Gastrocnemius medialis (tissue), 4 donors: Measurements from ENCODE around the gene ANKRD27. TPM values are rescaled to one million over a fixed set of nuclear protein-coding genes. Genes with fewer than 3 reads are reported as not detected.
"Not testable (repeated sequence)": the region's sequence is repeated elsewhere in the genome, so short reads cannot be mapped to it uniquely, and the experiment has no call there.

Source experiments
- ATAC-seq, 2 donors: fragments of 150-250 bp; one replicate each; pipeline ENCODE4 v1.9.1; 2016
- DNase-seq, 2 donors: peaks; one replicate each; pipeline ENCODE4 v3.0.0-alpha.2; 2019
- H3K27ac ChIP-seq, 4 donors: fragments of 200-600 bp; sonication (generic); 1 replicate in 1 of 4; 2 replicates in 3 of 4; pipeline ENCODE4 v1.5.1; 2016 to 2018; ENCODE audit warnings: mild to moderate bottlenecking in 2 of 4, moderate library complexity in 1 of 4
- H3K27me3 ChIP-seq, 3 donors: fragments of 200-600 bp; sonication (generic) in 2 of 3; 1 replicate in 1 of 3; 2 replicates in 2 of 3; pipeline versions ENCODE4 v1.5.1 to v1.6.0; 2016 to 2019; ENCODE audit warnings: mild to moderate bottlenecking in 1 of 3, moderate library complexity in 1 of 3
- H3K36me3 ChIP-seq, 2 donors: fragments of 200-600 bp; sonication (generic) in 1 of 2; one replicate each; pipeline ENCODE4 v1.5.1; 2017 to 2018
- H3K4me1 ChIP-seq, 2 donors: fragments of 200-600 bp; sonication (generic) in 1 of 2; one replicate each; pipeline ENCODE4 v1.5.1; 2016 to 2017; ENCODE audit warnings: mild to moderate bottlenecking in 2 of 2
- H3K4me3 ChIP-seq, 4 donors: fragments of 200-600 bp; sonication (generic) in 3 of 4; 1 replicate in 1 of 4; 2 replicates in 3 of 4; pipeline ENCODE4 v1.5.1; 2016 to 2019; ENCODE audit warnings: mild to moderate bottlenecking in 2 of 4
- H3K9me3 ChIP-seq, 3 donors: fragments of 200-600 bp; sonication (generic) in 2 of 3; 1 replicate in 1 of 3; 2 replicates in 2 of 3; pipeline ENCODE4 v1.5.1; 2016 to 2019
- CTCF ChIP-seq, 5 experiments: fragments of 450-650 bp in 3 of 5; fragments of 200-600 bp in 2 of 5; sonication (generic) in 2 of 5; IDR thresholded peaks in 4 of 5; conservative IDR thresholded peaks in 1 of 5; 1 replicate in 4 of 5; 2 replicates in 1 of 5; pipeline ENCODE4 v1.5.1; 2016 to 2019; ENCODE audit warnings: antibody characterized with exemption in 5 of 5, mild to moderate bottlenecking in 3 of 5, moderate library complexity in 3 of 5
- POLR2A ChIP-seq, 2 donors: fragments of 450-650 bp; IDR thresholded peaks; one replicate each; pipeline ENCODE4 v1.6.1; 2017; ENCODE audit warnings: antibody characterized with exemption in 2 of 2, mild to moderate bottlenecking in 2 of 2, moderate library complexity in 2 of 2
- in situ Hi-C, 4 donors: fragments of 200-750 bp; cut with MboI; loops; one replicate each; pipeline versions ENCODE4 v1.15.0 to v1.8.0; 2017; ENCODE audit warnings: low sequenced_read_pairs in 4 of 4
- intact Hi-C: fragments of 100-400 bp; cut with DNase I; formaldehyde crosslinking; loops from one replicate; pipeline ENCODE4 v1.15.1; 2023; ENCODE audit warnings: low total_unique reads
- total RNA-seq, 4 donors: library from RNA; depleted of rRNA; stranded (reverse); fragments of >200 nt; gene quantifications; one replicate each; pipeline versions ENCODE4 v1.1.0 to v1.2.3, GENCODE V29; 2016

Gene ANKRD27
- total RNA-seq, 4 donors from 2014 or later, result 36.4 to 78.3 (median 53.5) TPM

GRCh38 chr19:32599258-32599657, 75.7 kb downstream of the ANKRD27 start:
- ATAC-seq, result no peak
- no peak overlapping the region for H3K27ac ChIP-seq
- in situ Hi-C loops (no loop called here), intact Hi-C loops (no loop called here)
- H3K36me3 ChIP-seq, result peaks cover 5 to 93% of the 10 kb centered on the region in 2 donors
- H3K4me1 ChIP-seq, result no peaks in the 10 kb centered on the region
- DNase-seq, result no peak
- TF ChIP-seq CTCF (IDR thresholded peaks at IDR 0.05 in 4 of 5, conservative IDR thresholded peaks at IDR 0.05 in 1 of 5) (no peak), POLR2A (IDR thresholded peaks at IDR 0.05) (no peak)
- H3K9me3 ChIP-seq, result no peaks in the 10 kb centered on the region
- H3K27me3 ChIP-seq, result no peaks in the 10 kb centered on the region
- H3K4me3 ChIP-seq, result no peak overlapping the region

DNA sequence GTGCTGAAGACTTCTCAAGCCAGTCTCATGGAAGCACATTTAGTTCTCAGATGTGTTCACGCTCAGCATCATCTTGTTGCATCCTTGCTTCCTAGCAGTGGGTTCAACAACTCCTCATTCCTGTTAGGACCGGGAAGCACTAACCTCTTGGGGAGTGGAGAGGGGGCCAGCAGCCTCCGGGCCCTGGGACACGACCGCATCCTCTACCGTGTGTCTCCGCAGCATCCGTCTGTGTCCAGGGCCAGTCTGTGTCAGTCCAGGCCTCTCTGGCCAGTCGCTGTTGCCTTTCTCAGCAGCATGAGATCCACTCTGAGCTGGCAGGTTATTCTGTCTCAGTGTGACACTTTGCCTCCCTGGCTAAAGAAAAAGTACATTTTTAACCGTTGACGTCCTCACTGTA, 77.0 kb downstream of the ANKRD27 start:
- Histone ChIP-seq H3K4me3 (no peak overlapping the region), H3K27ac (no peak overlapping the region), H3K4me1 (no peaks in the 10 kb centered on the region), H3K27me3 (no peaks in the 10 kb centered on the region), H3K36me3 (peaks cover 3 to 91% of the 10 kb centered on the region in 2 donors), H3K9me3 (no peaks in the 10 kb centered on the region)
- ATAC-seq, result no peak
- in situ Hi-C loops, result no loop called here
- intact Hi-C loops, result no loop called here
- TF ChIP-seq POLR2A (IDR thresholded peaks at IDR 0.05) (no peak), CTCF (IDR thresholded peaks at IDR 0.05 in 4 of 5, conservative IDR thresholded peaks at IDR 0.05 in 1 of 5) (no peak)
- DNase-seq, result no peak

GRCh38 chr19:32595491-32595890, 79.5 kb downstream of the ANKRD27 start:
- Histone ChIP-seq H3K4me3 (no peak overlapping the region), H3K4me1 (no peaks in the 10 kb centered on the region), H3K9me3 (no peaks in the 10 kb centered on the region), H3K27ac (no peak overlapping the region), H3K36me3 (peaks cover 3 to 67% of the 10 kb centered on the region in 2 donors), H3K27me3 (no peaks in the 10 kb centered on the region)
- DNase-seq (no peak), ATAC-seq (no peak)
- intact Hi-C loops (no loop called here), in situ Hi-C loops (no loop called here)
- TF ChIP-seq CTCF (IDR thresholded peaks at IDR 0.05 in 4 of 5, conservative IDR thresholded peaks at IDR 0.05 in 1 of 5) (no peak), POLR2A (IDR thresholded peaks at IDR 0.05) (no peak)

GRCh38 chr19:32594021-32594420, 81.0 kb downstream of the ANKRD27 start:
- ATAC-seq (no peak), DNase-seq (no peak)
- peaks cover 3 to 56% of the 10 kb centered on the region in 2 donors for H3K36me3 ChIP-seq
- H3K9me3 ChIP-seq, result no peaks in the 10 kb centered on the region
- intact Hi-C loops (no loop called here), in situ Hi-C loops (no loop called here)
- H3K4me1 ChIP-seq, result no peaks in the 10 kb centered on the region
- TF ChIP-seq POLR2A (IDR thresholded peaks at IDR 0.05) (no peak), CTCF (IDR thresholded peaks at IDR 0.05 in 4 of 5, conservative IDR thresholded peaks at IDR 0.05 in 1 of 5) (no peak)
- H3K27me3 ChIP-seq, result no peaks in the 10 kb centered on the region
- no peak overlapping the region for H3K4me3 ChIP-seq
- no peak overlapping the region for H3K27ac ChIP-seq

DNA sequence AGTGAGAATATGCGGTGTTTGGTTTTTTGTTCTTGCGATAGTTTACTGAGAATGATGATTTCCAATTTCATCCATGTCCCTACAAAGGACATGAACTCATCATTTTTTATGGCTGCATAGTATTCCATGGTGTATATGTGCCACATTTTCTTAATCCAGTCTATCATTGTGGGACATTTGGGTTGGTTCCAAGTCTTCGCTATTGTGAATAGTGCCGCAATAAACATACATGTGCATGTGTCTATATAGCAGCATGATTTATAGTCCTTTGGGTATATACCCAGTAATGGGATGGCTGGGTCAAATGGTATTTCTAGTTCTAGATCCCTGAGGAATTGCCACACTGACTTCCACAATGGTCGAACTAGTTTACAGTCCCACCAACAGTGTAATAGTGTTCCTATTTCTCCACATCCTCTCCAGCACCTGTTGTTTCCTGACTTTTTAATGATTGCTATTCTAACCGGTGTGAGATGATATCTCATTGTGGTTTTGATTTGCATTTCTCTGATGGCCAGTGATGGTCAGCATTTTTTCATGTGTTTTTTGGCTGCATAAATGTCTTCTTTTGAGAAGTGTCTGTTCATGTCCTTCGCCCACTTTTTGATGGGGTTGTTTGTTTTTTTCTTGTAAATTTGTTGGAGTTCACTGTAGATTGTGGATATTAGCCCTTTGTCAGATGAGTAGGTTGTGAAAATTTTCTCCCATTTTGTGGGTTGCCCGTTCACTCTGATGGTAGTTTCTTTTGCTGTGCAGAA, 87.1 kb downstream of the ANKRD27 start:
- ATAC-seq, H3K4me1 ChIP-seq, H3K4me3 ChIP-seq, DNase-seq, H3K27me3 ChIP-seq, H3K27ac ChIP-seq, H3K9me3 ChIP-seq: not testable (repeated sequence)
- peaks cover 0 to 37% of the 10 kb centered on the region in 2 donors for H3K36me3 ChIP-seq
- intact Hi-C loops, result loop anchor here (10.0 kb wide), 1 partner anchor 787 kb away; the partner anchor contains the start of gene CEBPG
- in situ Hi-C loops, result loop anchor here in 1 of 4 donors (10.0 kb wide), 1 partner anchor 107 kb away; the partner anchor contains the start of gene NUDT19
